Spinal cord (tissue), 10 donors: Measurements from ENCODE around the gene GSTA3. TPM values are rescaled to one million over a fixed set of nuclear protein-coding genes. Genes with fewer than 3 reads are reported as not detected.
"Not testable (repeated sequence)": the region's sequence is repeated elsewhere in the genome, so short reads cannot be mapped to it uniquely, and the experiment has no call there.

Experiments used
- DNase-seq, 6 donors: peaks; one replicate each; pipeline versions ENCODE4 v3.0.0 to v3.0.0-alpha.2; 2013 to 2015; ENCODE audit warnings: low spot score in 6 of 6, low read depth in 4 of 6
- H3K27ac ChIP-seq: one replicate; pipeline ENCODE4 v1.5.1; 2013; ENCODE audit warnings: low read depth, low read length, control low read depth
- H3K27me3 ChIP-seq: one replicate; pipeline ENCODE4 v1.6.1; 2013; ENCODE audit warnings: low read length; ENCODE audit not compliant: control insufficient read depth, insufficient read depth
- H3K36me3 ChIP-seq: one replicate; pipeline ENCODE4 v1.6.1; 2013; ENCODE audit warnings: low read length; ENCODE audit not compliant: control insufficient read depth, insufficient read depth
- H3K4me1 ChIP-seq: one replicate; pipeline ENCODE4 v1.6.1; 2013; ENCODE audit warnings: low read length; ENCODE audit not compliant: control insufficient read depth, insufficient read depth
- H3K4me3 ChIP-seq: one replicate; pipeline ENCODE4 v1.5.1; 2013; ENCODE audit warnings: low read depth, low read length, control low read depth
- H3K9me3 ChIP-seq: one replicate; pipeline ENCODE4 v1.6.1; 2013; ENCODE audit warnings: low read length; ENCODE audit not compliant: control insufficient read depth, insufficient read depth
- WGBS: methylation state at CpG from one replicate; pipeline ENCODE4 v1.1.5; 2013; ENCODE audit warnings: missing lambda C conversion rate; ENCODE audit not compliant: insufficient coverage; 5-methylcytosine and 5-hydroxymethylcytosine counted together
- polyA plus RNA-seq, 2 donors: library from polyadenylated mRNA; unstranded; fragments of 120-200 nt; gene quantifications; one replicate each; pipeline ENCODE4 v1.2.1, GENCODE V29; 2013; ENCODE audit not compliant: insufficient read length in 2 of 2
- total RNA-seq, 2 donors: library from RNA; depleted of rRNA in 1 of 2; stranded (reverse); fragments of 120-200 nt in 1 of 2; fragments of >200 nt in 1 of 2; gene quantifications; one replicate each; pipeline versions ENCODE4 v1.2.3 to v1.2.4, GENCODE V29; 2013 to 2014
- donor health status: healthy.

The GSTA3 gene
- total and polyA plus RNA-seq, 4 donors = 4.4 TPM; not detected in 3

DNA sequence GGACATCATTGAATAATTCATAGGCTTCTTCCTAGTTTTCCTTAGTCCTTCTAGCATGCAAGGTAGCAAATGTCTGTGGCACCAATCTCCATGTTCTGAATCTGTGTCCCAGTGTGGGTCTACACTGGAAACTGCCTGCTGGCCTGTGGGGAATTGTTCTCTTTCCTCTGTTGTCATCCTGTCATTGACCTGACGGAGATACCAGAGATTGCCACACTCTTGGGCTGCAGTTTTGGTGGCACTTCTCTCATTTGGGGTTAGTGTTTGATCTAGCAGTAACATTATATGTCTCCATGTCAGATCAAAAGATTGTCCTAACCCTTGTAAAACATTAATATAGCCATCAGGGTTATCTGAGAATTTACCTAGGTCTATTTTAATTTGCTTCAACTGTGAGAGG lies 9.3 kb upstream of the GSTA3 start:
- no CpG with 5 or more reads among the region's 1 CpG for WGBS
- not testable (repeated sequence) for H3K9me3 ChIP-seq, H3K4me1 ChIP-seq, H3K36me3 ChIP-seq, H3K4me3 ChIP-seq, H3K27ac ChIP-seq, DNase-seq, H3K27me3 ChIP-seq

DNA sequence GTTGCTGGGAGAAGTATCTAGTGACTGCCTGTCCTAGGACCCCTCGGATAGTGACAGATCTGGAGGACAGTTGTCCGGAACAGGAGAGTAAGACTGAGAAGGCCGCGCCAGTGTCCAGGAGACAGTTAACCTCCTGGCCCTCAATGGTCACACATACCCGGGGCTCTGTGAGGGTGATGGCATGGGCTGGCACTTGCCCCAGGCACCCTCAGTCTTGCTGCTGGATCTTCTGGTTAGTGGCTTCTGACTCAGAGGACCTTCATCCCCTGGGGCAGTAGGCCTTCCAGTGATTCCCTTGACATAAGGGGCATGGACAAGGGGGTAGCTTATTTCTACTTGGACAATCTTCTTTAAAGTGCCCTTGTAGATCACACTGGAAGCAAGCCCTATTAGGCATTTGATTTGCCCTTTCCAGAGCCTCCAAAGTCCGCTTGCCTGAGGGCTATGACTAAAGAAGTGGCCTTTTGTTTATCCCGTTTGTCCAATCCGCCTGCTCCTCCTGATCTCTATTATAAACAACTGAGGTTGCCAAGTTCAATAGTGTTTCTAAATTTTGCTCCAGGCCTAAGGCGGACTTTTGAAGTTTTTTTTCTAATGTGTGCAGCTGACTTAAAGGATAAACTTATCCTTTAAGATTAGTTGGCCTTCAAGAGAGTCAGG lies 8.7 kb upstream of the GSTA3 start:
- H3K27me3 ChIP-seq, H3K36me3 ChIP-seq, H3K27ac ChIP-seq, H3K4me1 ChIP-seq, H3K4me3 ChIP-seq, H3K9me3 ChIP-seq, DNase-seq: not testable (repeated sequence)
- WGBS = 68% methylated on average over 8 of the region's 9 CpGs

DNA sequence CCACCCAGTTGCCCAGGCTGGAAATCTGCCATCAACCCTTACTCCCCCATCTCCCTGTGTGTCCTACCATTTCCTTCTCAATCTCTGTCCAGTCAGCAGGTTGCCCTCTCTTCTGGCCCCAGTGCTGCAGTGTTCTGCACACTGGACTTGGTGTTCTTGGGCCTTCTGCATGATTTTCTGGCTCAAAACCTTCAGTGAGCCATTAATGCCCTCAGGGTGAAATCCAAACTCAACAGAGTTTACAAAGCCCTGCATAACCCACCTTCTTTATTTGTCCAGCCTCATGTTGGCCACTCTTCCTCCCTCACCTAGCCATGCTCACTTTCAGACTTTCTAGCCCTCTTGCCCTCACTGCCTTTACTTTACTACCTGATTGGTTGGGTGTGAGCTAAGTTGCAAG lies 5.0 kb upstream of the GSTA3 start:
- no peak overlapping the region for H3K27ac ChIP-seq
- H3K36me3 ChIP-seq = no peaks in the 10 kb centered on the region
- no peaks in the 10 kb centered on the region for H3K27me3 ChIP-seq
- no peaks in the 10 kb centered on the region for H3K4me1 ChIP-seq
- H3K4me3 ChIP-seq = no peak overlapping the region
- H3K9me3 ChIP-seq = no peaks in the 10 kb centered on the region
- DNase-seq = no peak

DNA sequence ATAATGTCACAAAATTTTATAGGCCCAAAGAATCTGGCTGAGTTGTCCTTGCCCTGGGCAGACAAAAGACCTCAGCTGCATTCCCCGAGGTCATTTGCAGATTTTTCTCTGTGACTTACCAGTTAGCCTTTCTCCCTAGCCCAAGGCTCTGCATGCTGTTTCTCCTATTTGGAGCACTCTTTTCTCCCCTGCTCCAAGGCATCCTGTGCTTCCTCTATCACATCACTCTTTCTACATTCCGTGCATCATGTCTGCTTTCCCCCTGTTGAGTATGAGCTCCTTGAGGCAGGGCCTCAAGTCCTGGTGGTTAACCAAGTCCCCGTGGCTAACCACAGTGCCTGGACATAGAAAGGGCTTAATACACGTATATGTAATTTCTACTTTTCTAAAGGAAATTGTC lies 593 bp upstream of the GSTA3 start:
- WGBS = 78% methylated on average over 2 of the region's 4 CpGs
- no peak overlapping the region for H3K4me3 ChIP-seq
- no peaks in the 10 kb centered on the region for H3K36me3 ChIP-seq
- no peaks in the 10 kb centered on the region for H3K4me1 ChIP-seq
- no peak overlapping the region for H3K27ac ChIP-seq
- no peaks in the 10 kb centered on the region for H3K9me3 ChIP-seq
- no peak for DNase-seq
- H3K27me3 ChIP-seq = no peaks in the 10 kb centered on the region

DNA sequence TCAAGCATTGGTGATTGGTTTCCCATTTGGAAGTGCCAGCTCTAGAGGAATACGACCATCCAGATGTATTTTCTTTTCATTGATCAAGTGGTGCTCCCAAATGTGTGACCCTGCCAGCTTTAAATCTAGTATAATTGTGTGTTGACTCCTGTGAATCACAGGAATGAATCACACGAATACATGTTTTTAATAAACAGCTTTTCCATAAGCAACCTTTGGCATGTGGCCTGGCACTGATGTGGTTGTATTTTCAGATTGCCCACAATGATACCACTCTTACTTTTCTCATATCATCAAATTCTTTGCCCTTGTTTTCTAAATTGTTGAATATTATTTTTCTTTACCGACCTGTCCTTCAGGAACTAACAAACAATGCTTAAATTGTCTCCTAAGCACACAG lies 367 bp downstream of the GSTA3 start:
- Histone ChIP-seq H3K9me3 (no peaks in the 10 kb centered on the region), H3K36me3 (no peaks in the 10 kb centered on the region), H3K27ac (no peak overlapping the region), H3K27me3 (no peaks in the 10 kb centered on the region), H3K4me3 (no peak overlapping the region), H3K4me1 (no peaks in the 10 kb centered on the region)
- no peak for DNase-seq
- WGBS = 60% methylated on average over 1 of the region's 3 CpGs

DNA sequence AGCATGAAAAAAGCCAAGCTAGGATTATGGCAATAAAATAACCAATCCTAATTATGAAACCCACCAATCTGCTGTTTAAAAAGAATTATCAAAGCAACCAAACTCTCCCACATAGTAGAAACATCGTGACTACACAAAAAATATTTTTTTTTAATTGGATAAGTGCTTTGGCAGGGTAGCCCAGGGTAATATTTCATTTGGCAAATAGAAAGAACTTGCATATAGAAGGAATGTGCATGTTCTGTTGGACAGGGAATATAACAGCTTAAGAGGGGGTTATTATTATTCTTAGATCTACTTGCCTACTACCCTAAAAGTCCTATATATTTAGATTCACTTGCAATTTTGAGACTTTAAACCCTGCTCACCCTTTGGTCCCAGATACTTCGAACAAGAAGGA lies 972 bp downstream of the GSTA3 start:
- Histone ChIP-seq H3K27ac (no peak overlapping the region), H3K4me3 (no peak overlapping the region), H3K36me3 (no peaks in the 10 kb centered on the region), H3K27me3 (no peaks in the 10 kb centered on the region), H3K9me3 (no peaks in the 10 kb centered on the region), H3K4me1 (no peaks in the 10 kb centered on the region)
- DNase-seq = no peak
- WGBS = no CpG with 5 or more reads among the region's 2 CpGs

DNA sequence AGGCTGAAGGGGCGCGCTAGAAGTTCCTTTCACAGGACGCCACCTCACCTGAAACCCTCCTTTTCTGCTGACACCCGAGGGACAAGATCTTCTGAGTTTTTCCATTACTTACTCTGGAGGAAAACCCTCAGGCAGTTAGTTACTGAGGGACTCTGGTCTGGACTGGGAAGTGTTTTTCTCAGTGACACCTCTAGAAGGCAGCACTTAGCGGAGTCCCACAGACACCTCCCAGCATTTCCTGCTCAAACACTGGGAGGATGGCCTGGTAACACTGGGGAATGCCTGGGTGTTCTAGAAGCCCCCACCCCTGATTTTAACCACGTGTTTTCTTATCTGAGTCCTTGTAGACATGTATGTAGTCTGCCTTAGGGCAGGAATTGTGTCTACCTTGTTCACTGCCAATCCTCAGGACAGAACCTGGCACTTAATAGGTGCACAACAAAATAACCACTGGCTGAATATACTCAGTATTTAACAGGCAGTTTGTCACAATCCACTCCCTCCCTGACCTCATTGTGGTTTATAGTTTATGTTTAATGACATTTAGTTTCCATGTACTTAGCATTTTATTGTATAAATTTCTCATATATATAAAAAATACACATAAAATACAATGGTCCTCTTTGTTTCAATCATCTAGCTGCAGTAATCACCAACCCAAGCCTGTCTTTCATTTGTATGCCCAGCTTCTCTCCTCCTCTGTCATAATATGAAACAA lies 4.8 kb downstream of the GSTA3 start:
- 83% methylated on average over 3 of the region's 6 CpGs for WGBS
- H3K4me3 ChIP-seq = no peak overlapping the region
- H3K27me3 ChIP-seq = no peaks in the 10 kb centered on the region
- H3K27ac ChIP-seq = no peak overlapping the region
- H3K36me3 ChIP-seq = no peaks in the 10 kb centered on the region
- no peak for DNase-seq
- no peaks in the 10 kb centered on the region for H3K4me1 ChIP-seq
- no peaks in the 10 kb centered on the region for H3K9me3 ChIP-seq

DNA sequence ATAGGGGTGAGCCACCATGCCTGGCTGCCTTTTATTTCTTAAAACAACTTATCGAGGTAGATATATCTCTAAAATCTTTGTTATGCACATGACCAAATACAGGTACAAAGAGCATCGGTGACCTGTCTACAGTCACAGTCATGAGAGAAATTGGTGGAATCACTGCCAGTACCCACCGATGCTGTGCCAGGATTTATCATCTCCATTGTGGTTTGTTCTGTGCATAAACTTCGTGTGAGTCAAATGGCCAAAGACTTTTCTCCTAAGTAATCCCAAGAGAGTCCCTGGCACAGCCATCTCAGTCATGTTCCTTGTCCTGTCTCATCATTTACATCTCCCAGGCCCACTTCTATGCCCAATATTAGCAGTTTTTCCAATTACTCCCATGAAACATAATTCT lies 9.0 kb downstream of the GSTA3 start:
- Histone ChIP-seq H3K4me1 (no peaks in the 10 kb centered on the region), H3K9me3 (no peaks in the 10 kb centered on the region), H3K27me3 (no peaks in the 10 kb centered on the region), H3K36me3 (no peaks in the 10 kb centered on the region), H3K27ac (no peak overlapping the region), H3K4me3 (no peak overlapping the region)
- 96% methylated on average over 3 of the region's 4 CpGs for WGBS
- DNase-seq = no peak

DNA sequence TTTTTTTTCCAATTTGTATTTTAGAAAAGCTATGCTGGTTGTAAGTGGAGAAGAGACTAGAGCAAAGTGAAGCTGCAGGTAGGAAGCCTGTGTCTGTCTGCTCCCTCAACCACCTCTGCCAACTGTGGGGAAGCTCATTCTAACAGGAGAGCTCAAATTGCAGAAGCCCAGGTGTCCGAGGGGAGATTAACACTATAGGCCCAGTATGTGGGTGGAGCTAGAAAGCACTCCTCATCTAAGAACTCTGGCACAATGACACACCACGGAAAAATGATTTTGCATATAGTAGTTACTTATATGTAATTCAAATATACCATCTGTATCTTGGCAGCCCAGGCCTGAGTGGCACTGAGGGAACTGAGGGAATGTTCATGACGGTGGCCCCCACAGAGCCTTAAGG lies 13.7 kb downstream of the GSTA3 start:
- H3K4me3 ChIP-seq, DNase-seq, H3K36me3 ChIP-seq, H3K27me3 ChIP-seq, H3K4me1 ChIP-seq, H3K9me3 ChIP-seq, H3K27ac ChIP-seq: not testable (repeated sequence)
- WGBS = no CpG with 5 or more reads among the region's 3 CpGs

DNA sequence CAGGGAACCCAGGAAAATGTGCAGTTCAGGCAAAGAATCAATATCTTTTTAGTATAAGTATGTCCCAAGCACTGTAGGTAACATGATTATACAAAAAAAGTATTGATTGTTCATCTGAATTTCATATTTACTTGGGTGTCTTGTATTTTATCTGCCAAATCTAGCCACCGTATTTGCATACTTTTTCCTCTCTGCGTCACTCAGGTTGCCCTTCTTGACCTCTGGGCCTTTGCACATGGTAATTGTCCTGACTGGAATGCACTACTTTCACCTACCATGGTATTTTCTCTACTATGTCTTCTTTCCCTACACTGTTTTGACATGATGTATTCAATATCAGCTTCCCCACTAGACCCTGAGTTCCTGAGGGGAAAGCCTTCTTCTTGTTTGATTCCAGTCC lies 15.2 kb downstream of the GSTA3 start:
- DNase-seq = no peak
- no peaks in the 10 kb centered on the region for H3K9me3 ChIP-seq
- no peaks in the 10 kb centered on the region for H3K4me1 ChIP-seq
- no peaks in the 10 kb centered on the region for H3K27me3 ChIP-seq
- no peak overlapping the region for H3K27ac ChIP-seq
- WGBS = 88% methylated on average over 2 of the region's 2 CpGs
- H3K4me3 ChIP-seq = no peak overlapping the region
- no peaks in the 10 kb centered on the region for H3K36me3 ChIP-seq
